HG03066 (cell line): ENCODE measurements around the gene TMOD3.
"Not testable (repeated sequence)": the region's sequence is repeated elsewhere in the genome, so short reads cannot be mapped to it uniquely, and the experiment has no call there.

Source experiments
- ATAC-seq: cut with Tn5 transposase; IDR thresholded peaks from one replicate; pipeline ENCODE4 v1.9.1; 2021; ENCODE audit warnings: low read depth; ENCODE audit not compliant: unreplicated experiment

Gene TMOD3

DNA sequence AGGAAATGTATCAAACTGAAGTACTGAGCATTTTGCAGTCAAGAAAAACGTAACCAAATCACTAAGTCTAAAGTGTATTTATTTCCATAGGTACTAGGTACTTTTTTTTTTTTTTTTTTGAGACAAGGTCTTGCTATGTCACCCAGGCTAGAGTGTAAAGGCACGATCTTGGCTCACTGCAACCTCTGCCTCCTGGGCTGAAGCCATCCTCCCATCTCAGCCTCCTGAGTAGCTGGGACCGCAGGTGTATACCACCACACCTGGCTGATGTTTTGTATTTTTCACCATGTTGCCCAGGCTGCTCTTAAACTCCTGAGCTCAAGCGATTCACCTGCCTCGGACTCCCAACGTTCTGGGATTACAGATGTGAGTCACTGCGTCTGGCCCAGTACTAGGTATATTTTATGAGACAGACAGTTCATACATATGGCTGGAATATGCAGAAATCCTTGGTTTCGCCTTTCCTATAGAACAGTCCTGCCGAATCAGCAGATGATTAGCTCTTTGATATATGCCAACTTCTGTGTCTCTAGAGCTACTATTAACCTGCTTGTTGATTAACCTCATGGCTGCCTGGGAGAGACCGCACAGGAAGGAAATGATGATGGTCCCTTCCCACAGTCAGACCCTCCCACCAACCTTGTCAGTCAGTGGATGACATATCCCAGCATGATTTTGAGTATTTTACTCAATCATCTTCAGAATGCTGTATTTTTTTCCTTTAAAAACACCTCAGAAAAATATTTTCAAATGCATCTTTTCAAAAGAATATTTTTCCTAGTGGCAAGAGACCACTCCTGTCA is 32.3 kb downstream of the TMOD3 start:
- no peak for ATAC-seq

DNA sequence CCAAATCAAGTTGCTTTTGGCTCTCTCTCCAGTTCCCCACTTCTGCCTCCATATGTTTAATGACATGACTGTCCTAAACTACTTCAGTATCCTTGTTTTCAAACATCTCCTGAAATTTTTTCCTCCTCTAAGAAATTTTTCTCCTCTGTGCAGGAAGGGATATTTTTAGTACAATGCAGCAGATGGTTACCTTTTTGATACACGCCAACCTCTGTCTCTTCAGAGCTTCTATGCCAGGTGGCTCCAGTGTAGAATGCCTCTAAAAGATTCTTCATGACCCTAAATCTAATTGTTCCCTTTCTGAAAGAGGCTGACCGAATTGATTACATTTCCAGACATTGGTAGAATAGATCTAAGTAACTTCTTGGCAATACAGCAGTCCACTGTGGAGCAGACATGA is 33.7 kb downstream of the TMOD3 start:
- no peak for ATAC-seq

DNA sequence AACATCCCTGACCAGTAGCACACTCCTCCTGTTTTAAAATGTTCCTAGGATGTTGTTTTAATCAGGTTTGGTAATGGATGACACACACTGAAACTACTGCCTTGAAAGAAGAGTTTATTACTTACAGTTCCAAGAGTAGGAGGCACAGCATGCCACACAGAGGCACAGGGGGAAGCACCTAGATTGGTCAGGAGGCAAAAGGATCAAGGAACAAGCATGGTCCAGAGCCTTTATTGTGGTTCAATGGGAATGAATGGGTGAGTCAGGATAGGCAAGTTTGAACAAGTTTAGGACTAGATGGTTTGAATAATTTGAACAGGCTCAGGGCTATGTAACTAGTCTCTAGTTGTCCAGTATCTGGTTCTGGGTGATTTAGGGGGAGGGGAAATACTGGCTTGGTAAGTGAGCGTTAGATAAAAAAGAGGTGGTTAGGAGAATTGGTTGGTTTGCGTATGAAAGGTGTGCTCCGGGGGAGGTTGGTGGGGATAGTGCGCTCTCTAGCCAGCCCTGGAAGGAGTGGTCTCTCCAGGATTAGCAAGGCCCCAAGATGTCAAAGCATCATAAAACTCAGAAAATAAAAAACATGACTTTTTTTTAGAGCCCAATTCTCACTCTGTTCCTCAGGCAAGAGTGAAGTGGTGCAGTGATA is 35.1 kb downstream of the TMOD3 start:
- no peak for ATAC-seq

DNA sequence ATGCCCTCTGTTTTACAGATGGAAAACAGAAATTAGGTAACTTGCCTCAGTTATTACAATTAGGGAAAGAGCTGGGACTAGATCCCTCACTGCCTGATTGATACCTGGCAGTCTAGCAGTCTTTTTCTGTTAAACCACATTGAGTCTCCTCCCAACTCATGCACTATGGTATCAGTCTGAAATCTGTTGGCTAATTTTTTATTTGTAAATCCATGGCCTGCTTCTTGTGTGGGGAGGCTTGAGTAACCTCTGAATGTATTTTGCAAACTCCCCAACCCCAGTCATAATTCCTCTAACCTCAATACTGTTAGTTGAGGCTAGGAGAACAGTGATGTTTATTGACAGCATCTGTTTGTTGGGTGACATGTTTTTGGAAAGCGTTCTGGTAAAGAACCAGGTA is 35.9 kb downstream of the TMOD3 start:
- ATAC-seq, result no peak

DNA sequence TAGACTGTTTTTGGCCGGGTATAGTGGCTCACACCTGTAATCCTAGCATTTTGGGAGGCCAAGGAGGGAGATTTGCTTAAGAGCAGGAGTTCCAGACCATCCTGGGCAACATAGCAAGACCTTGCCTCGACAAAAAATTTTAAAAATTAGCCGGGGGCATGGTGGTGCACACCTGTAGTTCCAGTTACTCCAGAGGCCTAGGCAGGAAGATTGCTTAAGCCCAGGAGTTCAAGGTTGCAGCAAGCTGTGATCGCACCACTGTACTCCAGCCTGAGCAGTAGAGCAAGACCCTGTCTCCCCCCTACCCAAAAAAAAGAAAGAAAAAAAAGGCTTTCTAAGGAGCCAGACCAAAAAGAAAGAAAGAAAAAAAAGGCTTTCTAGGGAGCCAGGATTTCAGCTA is 36.7 kb downstream of the TMOD3 start:
- ATAC-seq, result no peak

DNA sequence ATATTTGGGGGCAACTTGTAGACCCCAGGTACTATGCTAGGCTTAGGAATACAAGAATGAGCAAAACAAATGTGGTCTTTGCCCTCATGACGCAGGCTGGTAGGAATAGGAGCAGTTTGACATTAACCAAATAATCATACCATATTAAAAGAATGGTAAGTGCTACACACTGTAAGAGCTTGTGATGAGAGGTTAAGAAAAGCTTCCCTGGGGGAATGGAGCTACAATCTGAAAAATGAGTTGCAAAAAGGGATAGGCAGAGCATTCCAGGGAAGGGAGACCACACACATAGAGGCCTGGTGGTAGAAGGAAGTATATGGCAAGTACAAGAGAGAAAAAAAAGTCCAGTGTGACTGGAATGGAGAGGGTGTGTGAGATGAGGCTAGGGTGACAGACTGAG is 37.3 kb downstream of the TMOD3 start:
- ATAC-seq, result no peak

DNA sequence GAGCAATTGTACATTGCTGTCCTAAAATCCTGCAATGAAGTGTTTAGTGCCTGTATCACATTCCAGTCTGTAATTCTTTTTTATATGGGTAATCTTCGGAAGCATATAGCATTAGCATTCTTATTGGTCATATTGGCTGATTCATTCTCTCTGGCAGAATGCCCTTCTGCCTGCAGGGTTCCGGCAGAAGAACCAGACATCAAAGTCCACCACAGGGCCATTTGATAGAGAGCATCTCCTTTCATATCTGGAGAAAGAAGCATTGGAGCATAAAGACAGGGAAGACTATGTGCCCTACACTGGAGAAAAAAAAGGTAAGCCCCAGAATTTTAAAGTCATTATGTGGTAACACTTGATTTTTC is 39.6 kb downstream of the TMOD3 start:
- no peak for ATAC-seq

DNA sequence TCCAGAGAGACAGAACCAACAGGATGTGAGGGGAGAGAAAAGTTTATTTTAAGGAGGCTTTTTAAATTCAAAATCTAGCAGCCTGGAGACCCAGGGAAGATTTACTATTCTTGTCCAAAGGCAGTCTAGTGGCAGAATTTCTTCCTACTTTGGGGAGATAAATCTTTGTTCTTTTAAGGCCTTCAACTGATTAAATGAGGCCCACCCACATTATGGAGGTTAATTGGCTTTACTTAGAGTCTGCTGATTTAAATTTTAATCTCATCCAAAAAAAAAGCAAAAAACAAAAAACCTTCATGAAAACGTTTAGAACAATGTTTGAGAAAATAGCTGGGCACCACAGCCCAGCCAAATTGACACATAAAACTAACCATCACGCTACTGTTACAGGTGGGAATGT is 41.3 kb downstream of the TMOD3 start:
- ATAC-seq, result no peak

DNA sequence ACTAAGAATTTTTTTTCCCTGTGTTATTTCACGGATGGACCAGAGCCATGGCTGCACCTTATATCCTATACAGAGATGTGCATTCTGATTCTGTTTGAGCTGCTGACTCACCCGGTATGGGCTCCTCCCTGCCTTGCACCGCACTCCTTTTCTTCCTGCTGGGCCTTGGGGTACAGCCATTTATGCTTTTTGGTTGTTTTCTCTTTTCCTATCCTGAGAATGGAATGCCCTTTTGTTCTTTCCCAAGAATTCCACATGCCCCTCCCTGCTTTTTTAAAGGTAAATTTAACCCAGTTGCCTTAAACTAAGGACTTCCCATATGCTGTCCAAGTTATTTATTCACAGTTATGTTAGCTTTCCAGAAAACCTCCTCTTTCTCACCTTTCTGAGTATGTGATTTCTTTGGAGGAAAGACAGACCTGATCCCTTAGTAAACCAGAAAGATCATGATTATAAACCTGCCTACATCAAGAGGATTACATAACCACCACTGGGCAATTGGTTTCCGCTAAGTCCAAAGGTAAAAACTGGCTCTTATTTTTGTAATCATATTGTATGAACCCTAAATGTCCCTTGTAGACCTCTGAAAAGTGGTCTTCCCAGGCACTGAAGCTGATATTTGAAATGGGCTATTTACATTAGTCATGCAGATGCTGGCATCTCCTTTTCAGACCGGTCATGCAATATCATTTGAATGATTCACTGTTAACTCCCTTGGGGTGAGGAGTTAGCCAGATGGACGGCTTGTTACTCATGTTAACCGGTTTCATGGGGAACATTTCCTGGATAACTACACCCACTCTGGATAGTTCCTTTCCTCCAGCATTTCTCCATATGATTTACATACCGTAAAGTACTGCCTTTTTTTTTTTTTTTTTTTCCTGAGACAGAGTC is 45.5 kb downstream of the TMOD3 start:
- ATAC-seq, result no peak

DNA sequence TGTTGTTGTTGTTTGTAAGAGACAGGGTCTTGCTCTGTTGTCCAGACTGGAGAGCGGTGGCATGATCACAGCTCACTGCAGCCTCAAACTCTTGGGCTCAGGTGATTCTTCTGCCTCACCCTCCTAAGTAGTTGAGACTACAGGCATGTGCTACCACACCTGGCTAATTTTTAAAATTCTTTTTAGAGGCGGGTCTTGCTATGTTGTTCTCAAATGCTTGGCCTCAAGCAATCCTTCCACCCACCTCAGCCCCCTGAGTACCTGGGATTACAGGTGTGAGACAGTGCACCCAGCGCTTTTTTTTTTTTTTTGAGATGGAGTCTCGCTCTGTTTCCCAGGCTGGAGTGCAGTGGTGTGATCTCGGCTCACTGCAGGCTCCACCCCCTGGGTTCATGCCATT is 46.7 kb downstream of the TMOD3 start:
- ATAC-seq, result no peak

DNA sequence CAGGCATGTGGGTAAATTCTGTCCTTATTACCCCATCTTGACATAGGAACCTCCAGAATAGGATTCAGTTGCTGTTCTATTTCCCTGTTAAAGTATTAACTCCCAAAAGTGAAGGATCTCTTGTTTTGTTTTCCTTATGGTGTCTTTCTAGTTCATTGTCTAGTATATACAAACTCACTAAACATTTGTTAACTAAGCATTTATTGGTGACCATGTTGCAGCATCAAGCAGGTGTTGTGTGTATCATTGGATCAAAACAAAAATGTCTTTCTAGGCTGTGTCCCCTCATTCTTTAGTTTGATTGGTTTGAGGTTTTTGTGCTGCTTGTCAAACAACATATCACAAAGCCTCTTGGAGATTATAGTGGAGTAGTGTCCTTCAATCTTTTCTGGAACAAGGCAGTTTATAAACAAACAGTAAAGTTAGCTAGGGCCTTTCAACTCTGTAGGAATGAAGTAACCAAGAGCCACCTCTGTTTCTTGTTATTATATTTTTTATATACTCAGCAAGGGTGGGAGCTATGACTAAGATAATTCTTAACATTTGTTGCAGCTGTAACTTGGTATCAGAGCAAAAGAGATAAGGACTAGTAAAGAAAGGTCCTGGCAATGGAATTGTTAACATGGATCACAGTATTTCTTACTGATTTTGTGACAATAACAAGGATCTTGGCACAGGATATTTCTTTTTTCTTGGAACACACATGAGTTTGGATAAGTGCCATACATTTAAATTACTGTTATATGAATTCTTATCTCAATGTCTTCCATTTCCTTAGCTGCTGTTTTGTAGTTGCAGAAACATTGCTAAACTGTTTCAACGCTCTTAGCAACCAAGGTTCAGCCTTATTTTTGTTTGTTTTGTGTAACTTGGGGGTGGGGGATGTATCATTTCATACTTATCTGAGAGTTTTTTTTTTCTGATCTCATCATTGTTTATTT is 49.3 kb downstream of the TMOD3 start:
- no peak for ATAC-seq

DNA sequence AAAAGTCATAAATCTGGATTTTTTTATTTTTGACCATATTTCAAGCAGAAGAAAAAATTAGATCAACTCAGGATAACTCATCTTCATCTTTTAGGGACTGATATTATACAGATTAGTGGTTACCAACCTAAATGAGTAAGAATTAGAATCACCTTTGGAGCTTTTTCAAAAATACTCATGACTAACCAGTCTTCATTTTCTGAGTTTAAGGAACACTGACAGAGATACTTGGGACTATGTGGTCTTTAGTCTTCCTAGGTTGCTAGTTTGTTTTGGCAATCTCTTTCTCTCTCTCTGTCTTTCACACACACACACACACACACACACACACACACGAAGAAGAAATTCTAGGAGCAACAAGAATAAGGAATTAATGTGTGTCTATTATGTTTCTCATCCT is 50.1 kb downstream of the TMOD3 start:
- ATAC-seq, result no peak

DNA sequence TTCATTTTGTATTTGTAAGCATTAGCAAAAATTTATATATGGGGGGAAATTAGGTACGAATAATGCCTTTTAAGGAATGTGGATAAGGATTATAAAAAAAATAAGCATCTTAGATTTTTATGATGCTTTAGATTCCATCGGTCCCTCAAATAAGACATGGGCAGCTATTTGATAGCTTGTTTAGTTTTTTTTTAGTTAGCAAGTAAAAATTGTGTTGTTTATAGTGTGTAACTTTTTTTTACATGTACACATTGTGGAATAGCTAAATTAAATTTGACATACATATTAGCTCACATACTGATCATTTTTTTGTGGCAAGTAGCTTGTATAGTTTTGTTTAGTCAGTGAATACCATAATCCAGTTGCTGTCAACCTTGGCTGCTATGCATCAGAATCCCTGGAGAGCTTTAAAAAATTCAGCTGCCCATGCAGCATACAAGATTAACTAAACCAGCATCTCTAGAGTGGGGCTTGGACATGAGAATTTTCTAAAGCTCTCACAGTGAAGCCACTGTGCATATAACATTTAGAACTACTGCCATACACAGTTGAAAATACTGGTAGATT is 53.9 kb downstream of the TMOD3 start:
- ATAC-seq, result no peak

DNA sequence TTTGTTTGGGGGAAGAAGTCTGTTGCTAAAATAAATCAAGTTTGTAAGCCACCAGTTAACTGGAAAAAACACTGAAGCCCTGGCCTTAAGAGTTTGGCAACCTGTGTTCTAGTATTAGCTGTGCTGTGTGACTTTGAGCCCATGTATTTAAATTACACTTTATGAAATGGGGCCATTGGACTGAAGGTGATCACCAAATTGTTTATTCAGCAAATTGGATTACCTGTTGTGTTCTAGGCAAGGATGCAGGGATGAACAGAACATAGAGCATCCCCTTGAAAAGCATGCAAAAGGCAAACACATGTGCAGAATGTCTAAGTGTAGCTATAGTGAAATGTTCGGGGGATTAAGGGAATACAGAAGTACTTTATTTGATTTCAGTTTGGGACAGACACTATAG is 54.6 kb downstream of the TMOD3 start:
- ATAC-seq, result no peak

DNA sequence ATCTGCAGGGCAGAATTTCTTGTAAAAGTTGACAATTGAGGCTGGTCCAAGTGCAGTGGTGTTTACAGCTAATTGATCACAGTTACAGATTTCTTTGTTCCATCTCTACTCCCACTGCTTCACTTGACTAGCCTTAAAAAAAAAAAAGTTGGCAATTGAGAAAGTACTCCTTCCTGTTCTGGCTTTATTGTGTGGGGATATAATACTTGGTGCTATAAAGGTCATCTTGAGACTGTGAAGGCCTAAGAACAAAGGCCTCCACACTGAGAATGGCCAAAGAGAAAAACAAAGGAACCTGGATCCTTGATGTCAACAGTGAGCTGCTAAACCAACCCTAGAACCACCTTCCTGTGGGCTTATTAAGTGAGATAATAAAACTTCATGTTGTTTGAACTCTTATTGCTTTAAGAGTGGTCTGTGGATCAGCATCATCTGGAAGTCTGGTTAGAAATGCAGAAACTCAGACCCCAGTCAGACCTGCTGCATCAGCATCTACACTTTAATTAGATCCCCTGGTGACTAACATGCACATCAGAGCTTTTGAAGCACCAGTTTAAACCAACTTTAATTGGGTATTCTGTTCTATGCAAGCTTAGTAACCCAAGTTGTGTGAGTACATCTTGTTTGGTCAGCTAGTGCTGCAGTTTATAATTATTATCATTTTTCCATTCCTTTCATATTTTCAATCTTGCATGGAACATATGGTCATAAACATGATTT is 55.2 kb downstream of the TMOD3 start:
- no peak for ATAC-seq

DNA sequence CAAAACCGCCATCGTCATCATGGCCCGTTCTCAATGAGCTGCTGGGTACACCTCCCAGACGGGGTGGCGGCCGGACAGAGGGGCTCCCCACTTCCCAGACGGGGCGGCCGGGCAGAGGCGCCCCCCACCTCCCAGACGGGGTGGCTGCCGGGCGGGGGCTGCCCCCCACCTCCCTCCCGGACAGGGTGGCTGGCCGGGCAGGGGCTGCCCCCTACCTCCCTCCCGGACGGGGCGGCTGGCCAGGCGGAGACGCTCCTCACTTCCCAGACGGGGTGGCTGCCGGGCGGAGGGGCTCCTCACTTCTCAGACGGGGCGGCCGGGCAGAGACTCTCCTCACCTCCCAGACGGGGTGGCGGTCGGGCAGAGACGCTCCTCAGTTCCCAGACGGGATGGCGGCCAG is 56.3 kb downstream of the TMOD3 start:
- ATAC-seq, result not testable (repeated sequence)

DNA sequence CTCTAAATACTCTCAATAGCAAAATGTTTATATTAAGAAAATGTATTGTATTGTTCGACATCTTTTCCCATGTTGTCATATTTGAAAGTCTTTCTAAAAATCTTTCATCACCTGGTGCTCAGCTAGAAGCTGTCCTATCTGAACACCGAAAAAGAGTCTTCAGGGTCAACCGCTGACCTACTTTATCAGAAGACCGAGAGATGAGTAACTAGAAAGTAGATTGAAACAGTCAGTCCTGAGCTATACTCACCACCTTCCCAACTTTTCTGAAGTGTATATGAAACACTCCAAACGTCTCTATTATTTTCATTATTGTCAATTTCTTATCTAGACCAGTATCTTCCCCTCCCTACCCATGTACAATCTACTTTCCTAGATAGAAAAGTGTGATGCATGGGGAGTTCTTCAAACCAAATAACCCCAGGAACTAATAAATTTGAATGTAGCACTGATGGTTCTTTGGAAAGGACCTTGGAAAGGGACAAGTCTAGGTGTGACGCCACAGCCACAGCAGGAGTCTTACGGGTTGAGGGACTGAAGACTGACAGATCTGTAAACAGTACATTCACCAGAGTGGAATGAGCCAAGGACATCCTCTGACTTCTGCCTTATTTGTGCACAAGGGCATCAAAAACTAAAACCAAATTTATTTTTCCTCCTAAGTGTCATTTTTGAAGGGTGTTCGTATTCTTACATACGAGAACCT is 58.6 kb downstream of the TMOD3 start:
- no peak for ATAC-seq

DNA sequence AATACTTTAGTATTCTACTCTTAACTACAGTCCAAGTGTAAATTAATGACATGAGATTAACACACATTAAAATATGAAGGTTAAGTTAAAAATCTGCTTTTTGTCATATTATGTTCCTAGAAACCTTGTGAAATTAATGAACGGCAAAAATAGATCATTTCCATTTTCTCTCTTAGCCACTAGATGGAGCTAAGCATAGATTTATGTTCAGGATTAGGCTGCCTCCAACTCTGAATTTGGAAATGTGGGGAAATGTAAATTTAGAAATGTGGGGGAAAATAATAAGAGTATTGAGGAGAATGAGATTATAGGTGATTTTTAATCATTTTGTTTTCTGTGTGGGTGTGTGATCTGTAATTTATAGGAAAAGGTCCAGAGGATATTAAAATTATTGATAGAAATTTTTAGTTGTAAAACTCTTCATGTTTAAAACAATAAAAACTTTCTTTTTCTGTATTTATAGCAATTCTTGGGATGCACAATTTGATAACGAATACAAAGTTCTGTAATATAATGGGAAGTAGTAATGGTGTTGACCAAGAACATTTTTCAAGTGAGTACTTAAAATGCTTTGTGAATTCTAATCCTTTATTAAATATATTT is 59.2 kb downstream of the TMOD3 start:
- no peak for ATAC-seq
